ENCODE data around the gene REV3L. TPM values are rescaled to one million over a fixed set of nuclear protein-coding genes. Genes with fewer than 3 reads are reported as not detected.

REV3L gene
- polyA plus RNA-seq, 4 donors, result 4.2 to 16.8 (median 8.4) TPM

GRCh38 chr6:111458670-111459232, 24.3 kb downstream of the REV3L start:
- H3K27ac ChIP-seq (ENCODE audit: low read depth in 1 of 3, low read length in 2 of 3), result no peak overlapping the region
- H3K4me3 ChIP-seq (ENCODE audit: low read depth in 1 of 3, low read length in 3 of 3), result no peak overlapping the region
- DNase-seq (no peak), FAIRE-seq (no peak)
- H3K27me3 ChIP-seq (ENCODE audit: control insufficient read depth in 3 of 3, insufficient read depth in 3 of 3, low read length in 3 of 3), result no peaks in the 10 kb centered on the region
- H3K9me3 ChIP-seq (ENCODE audit: control insufficient read depth in 2 of 2, insufficient read depth in 1 of 2, low read depth in 1 of 2, low read length in 1 of 2), result peaks cover 0 to 3% of the 10 kb centered on the region in 2 donors
- peaks cover 0 to 4% (median 3%) of the 10 kb centered on the region in 3 donors for H3K4me1 ChIP-seq (ENCODE audit: control insufficient read depth in 3 of 3, insufficient read depth in 2 of 3, low read depth in 1 of 3, low read length in 2 of 3)
- no peaks in the 10 kb centered on the region for H3K36me3 ChIP-seq (ENCODE audit: control insufficient read depth in 3 of 3, insufficient read depth in 2 of 3, low read depth in 1 of 3, low read length in 3 of 3)

GRCh38 chr6:111456208-111456607, 26.8 kb downstream of the REV3L start:
- H3K36me3 ChIP-seq (ENCODE audit: control insufficient read depth in 3 of 3, insufficient read depth in 2 of 3, low read depth in 1 of 3, low read length in 3 of 3), result no peaks in the 10 kb centered on the region
- H3K27ac ChIP-seq (ENCODE audit: low read depth in 1 of 3, low read length in 2 of 3), result no peak overlapping the region
- peaks cover 0 to 3% of the 10 kb centered on the region in 2 donors for H3K9me3 ChIP-seq (ENCODE audit: control insufficient read depth in 2 of 2, insufficient read depth in 1 of 2, low read depth in 1 of 2, low read length in 1 of 2)
- DNase-seq (no peak), FAIRE-seq (no peak)
- 54 to 72% (median 70%) methylated on average over 2 of the region's 2 CpGs for WGBS, 3 donors
- H3K4me1 ChIP-seq (ENCODE audit: control insufficient read depth in 3 of 3, insufficient read depth in 2 of 3, low read depth in 1 of 3, low read length in 2 of 3), result peaks cover 0 to 2% (median 0%) of the 10 kb centered on the region in 3 donors
- H3K27me3 ChIP-seq (ENCODE audit: control insufficient read depth in 3 of 3, insufficient read depth in 3 of 3, low read length in 3 of 3), result no peaks in the 10 kb centered on the region
- H3K4me3 ChIP-seq (ENCODE audit: low read depth in 1 of 3, low read length in 3 of 3), result no peak overlapping the region

- WGBS, 3 donors, result 87 to 89% (median 88%) methylated on average over 2 of the region's 2 CpGs
- no peak for FAIRE-seq
These were observed 32.4 kb downstream of the REV3L start for GRCh38 chr6:111450636-111451035.

GRCh38 chr6:111450087-111450486, 32.9 kb downstream of the REV3L start:
- Histone ChIP-seq H3K27me3 (ENCODE audit: control insufficient read depth in 3 of 3, insufficient read depth in 3 of 3, low read length in 3 of 3) (no peaks in the 10 kb centered on the region), H3K4me1 (ENCODE audit: control insufficient read depth in 3 of 3, insufficient read depth in 2 of 3, low read depth in 1 of 3, low read length in 2 of 3) (no peaks in the 10 kb centered on the region), H3K27ac (ENCODE audit: low read depth in 1 of 3, low read length in 2 of 3) (no peak overlapping the region), H3K36me3 (ENCODE audit: control insufficient read depth in 3 of 3, insufficient read depth in 2 of 3, low read depth in 1 of 3, low read length in 3 of 3) (no peaks in the 10 kb centered on the region), H3K4me3 (ENCODE audit: low read depth in 1 of 3, low read length in 3 of 3) (no peak overlapping the region), H3K9me3 (ENCODE audit: control insufficient read depth in 2 of 2, insufficient read depth in 1 of 2, low read depth in 1 of 2, low read length in 1 of 2) (no peaks in the 10 kb centered on the region)
- DNase-seq, result no peak
- WGBS, 3 donors, result 93 to 96% (median 96%) methylated on average over 7 of the region's 7 CpGs
- no peak for FAIRE-seq

More at GRCh38 chr6:111450636-111451035, 32.4 kb downstream of the REV3L start:
- peaks cover 0 to under 1% (median 0%) of the 10 kb centered on the region in 3 donors for H3K4me1 ChIP-seq (ENCODE audit: control insufficient read depth in 3 of 3, insufficient read depth in 2 of 3, low read depth in 1 of 3, low read length in 2 of 3)
- no peak overlapping the region for H3K4me3 ChIP-seq (ENCODE audit: low read depth in 1 of 3, low read length in 3 of 3)
- no peak for DNase-seq
- no peaks in the 10 kb centered on the region for H3K27me3 ChIP-seq (ENCODE audit: control insufficient read depth in 3 of 3, insufficient read depth in 3 of 3, low read length in 3 of 3)
- no peaks in the 10 kb centered on the region for H3K9me3 ChIP-seq (ENCODE audit: control insufficient read depth in 2 of 2, insufficient read depth in 1 of 2, low read depth in 1 of 2, low read length in 1 of 2)
- H3K27ac ChIP-seq (ENCODE audit: low read depth in 1 of 3, low read length in 2 of 3), result no peak overlapping the region
- H3K36me3 ChIP-seq (ENCODE audit: control insufficient read depth in 3 of 3, insufficient read depth in 2 of 3, low read depth in 1 of 3, low read length in 3 of 3), result no peaks in the 10 kb centered on the region

- no peaks in the 10 kb centered on the region for H3K9me3 ChIP-seq (ENCODE audit: control insufficient read depth in 2 of 2, insufficient read depth in 1 of 2, low read depth in 1 of 2, low read length in 1 of 2)
- WGBS, 3 donors, result 78 to 82% (median 81%) methylated on average over 4 of the region's 4 CpGs
- DNase-seq (no peak), FAIRE-seq (no peak)
- H3K4me1 ChIP-seq (ENCODE audit: control insufficient read depth in 3 of 3, insufficient read depth in 2 of 3, low read depth in 1 of 3, low read length in 2 of 3), result no peaks in the 10 kb centered on the region
- no peak overlapping the region for H3K4me3 ChIP-seq (ENCODE audit: low read depth in 1 of 3, low read length in 3 of 3)
- H3K27me3 ChIP-seq (ENCODE audit: control insufficient read depth in 3 of 3, insufficient read depth in 3 of 3, low read length in 3 of 3), result no peaks in the 10 kb centered on the region
- peak overlapping the region in 1 of 3 donors; percentile 16 for H3K27ac ChIP-seq (ENCODE audit: low read depth in 1 of 3, low read length in 2 of 3)
- H3K36me3 ChIP-seq (ENCODE audit: control insufficient read depth in 3 of 3, insufficient read depth in 2 of 3, low read depth in 1 of 3, low read length in 3 of 3), result no peaks in the 10 kb centered on the region
These were observed 33.9 kb downstream of the REV3L start for GRCh38 chr6:111449129-111449528.

GRCh38 chr6:111447051-111447450, 36.0 kb downstream of the REV3L start:
- 87 to 91% (median 88%) methylated on average over 5 of the region's 5 CpGs for WGBS, 3 donors
- DNase-seq (no peak), FAIRE-seq (no peak)
- no peak overlapping the region for H3K4me3 ChIP-seq (ENCODE audit: low read depth in 1 of 3, low read length in 3 of 3)
- H3K27ac ChIP-seq (ENCODE audit: low read depth in 1 of 3, low read length in 2 of 3), result no peak overlapping the region
- H3K4me1 ChIP-seq (ENCODE audit: control insufficient read depth in 3 of 3, insufficient read depth in 2 of 3, low read depth in 1 of 3, low read length in 2 of 3), result no peaks in the 10 kb centered on the region
- H3K27me3 ChIP-seq (ENCODE audit: control insufficient read depth in 3 of 3, insufficient read depth in 3 of 3, low read length in 3 of 3), result no peaks in the 10 kb centered on the region
- no peaks in the 10 kb centered on the region for H3K36me3 ChIP-seq (ENCODE audit: control insufficient read depth in 3 of 3, insufficient read depth in 2 of 3, low read depth in 1 of 3, low read length in 3 of 3)
- H3K9me3 ChIP-seq (ENCODE audit: control insufficient read depth in 2 of 2, insufficient read depth in 1 of 2, low read depth in 1 of 2, low read length in 1 of 2), result no peaks in the 10 kb centered on the region

GRCh38 chr6:111445861-111446267, 37.2 kb downstream of the REV3L start:
- H3K36me3 ChIP-seq (ENCODE audit: control insufficient read depth in 3 of 3, insufficient read depth in 2 of 3, low read depth in 1 of 3, low read length in 3 of 3), result no peaks in the 10 kb centered on the region
- FAIRE-seq (no peak), DNase-seq (no peak)
- H3K27ac ChIP-seq (ENCODE audit: low read depth in 1 of 3, low read length in 2 of 3), result no peak overlapping the region
- H3K4me1 ChIP-seq (ENCODE audit: control insufficient read depth in 3 of 3, insufficient read depth in 2 of 3, low read depth in 1 of 3, low read length in 2 of 3), result no peaks in the 10 kb centered on the region
- H3K4me3 ChIP-seq (ENCODE audit: low read depth in 1 of 3, low read length in 3 of 3), result no peak overlapping the region
- H3K9me3 ChIP-seq (ENCODE audit: control insufficient read depth in 2 of 2, insufficient read depth in 1 of 2, low read depth in 1 of 2, low read length in 1 of 2), result no peaks in the 10 kb centered on the region
- H3K27me3 ChIP-seq (ENCODE audit: control insufficient read depth in 3 of 3, insufficient read depth in 3 of 3, low read length in 3 of 3), result no peaks in the 10 kb centered on the region

GRCh38 chr6:111444794-111445193, 38.2 kb downstream of the REV3L start:
- Histone ChIP-seq H3K27ac (ENCODE audit: low read depth in 1 of 3, low read length in 2 of 3) (no peak overlapping the region), H3K27me3 (ENCODE audit: control insufficient read depth in 3 of 3, insufficient read depth in 3 of 3, low read length in 3 of 3) (no peaks in the 10 kb centered on the region), H3K4me3 (ENCODE audit: low read depth in 1 of 3, low read length in 3 of 3) (no peak overlapping the region), H3K4me1 (ENCODE audit: control insufficient read depth in 3 of 3, insufficient read depth in 2 of 3, low read depth in 1 of 3, low read length in 2 of 3) (no peaks in the 10 kb centered on the region), H3K36me3 (ENCODE audit: control insufficient read depth in 3 of 3, insufficient read depth in 2 of 3, low read depth in 1 of 3, low read length in 3 of 3) (no peaks in the 10 kb centered on the region), H3K9me3 (ENCODE audit: control insufficient read depth in 2 of 2, insufficient read depth in 1 of 2, low read depth in 1 of 2, low read length in 1 of 2) (no peaks in the 10 kb centered on the region)
- FAIRE-seq, result no peak
- 48 to 68% (median 51%) methylated on average over 5 of the region's 5 CpGs for WGBS, 3 donors
- DNase-seq, result peak in 1 of 2 donors; percentile 59

GRCh38 chr6:111441678-111442243, 41.3 kb downstream of the REV3L start:
- Histone ChIP-seq H3K27me3 (ENCODE audit: control insufficient read depth in 3 of 3, insufficient read depth in 3 of 3, low read length in 3 of 3) (no peaks in the 10 kb centered on the region), H3K4me3 (ENCODE audit: low read depth in 1 of 3, low read length in 3 of 3) (no peak overlapping the region), H3K36me3 (ENCODE audit: control insufficient read depth in 3 of 3, insufficient read depth in 2 of 3, low read depth in 1 of 3, low read length in 3 of 3) (peaks cover 0 to 2% (median 0%) of the 10 kb centered on the region in 3 donors), H3K9me3 (ENCODE audit: control insufficient read depth in 2 of 2, insufficient read depth in 1 of 2, low read depth in 1 of 2, low read length in 1 of 2) (no peaks in the 10 kb centered on the region), H3K27ac (ENCODE audit: low read depth in 1 of 3, low read length in 2 of 3) (no peak overlapping the region), H3K4me1 (ENCODE audit: control insufficient read depth in 3 of 3, insufficient read depth in 2 of 3, low read depth in 1 of 3, low read length in 2 of 3) (no peaks in the 10 kb centered on the region)
- 62 to 88% (median 73%) methylated on average over 5 of the region's 5 CpGs for WGBS, 3 donors
- DNase-seq (no peak), FAIRE-seq (no peak)

Data from small intestine (tissue), 7 donors.